Thymus (tissue), 11 donors: ENCODE measurements around the gene DHH. TPM values are rescaled to one million over a fixed set of nuclear protein-coding genes. Genes with fewer than 3 reads are reported as not detected.

ENCODE experiments used
- DNase-seq, 9 donors: peaks; one replicate each; pipeline ENCODE4 v3.0.0-alpha.2; 2013; ENCODE audit warnings: low spot score in 9 of 9, low read depth in 6 of 9, missing footprints in 1 of 9
- H3K27ac ChIP-seq, 2 donors: one replicate each; pipeline ENCODE4 v1.5.1; 2013; ENCODE audit warnings: control low read depth in 1 of 2, low read depth in 1 of 2, low read length in 1 of 2, mild to moderate bottlenecking in 1 of 2, moderate library complexity in 1 of 2
- H3K27me3 ChIP-seq, 2 donors: one replicate each; pipeline ENCODE4 v1.5.1; 2013; ENCODE audit warnings: low read length in 1 of 2; ENCODE audit not compliant: control insufficient read depth in 2 of 2, insufficient read depth in 1 of 2
- H3K36me3 ChIP-seq, 2 donors: one replicate each; pipeline ENCODE4 v1.5.1; 2013; ENCODE audit warnings: low read length in 1 of 2, mild to moderate bottlenecking in 1 of 2, moderate library complexity in 1 of 2; ENCODE audit not compliant: control insufficient read depth in 2 of 2, insufficient read depth in 2 of 2
- H3K4me1 ChIP-seq, 2 donors: one replicate each; pipeline ENCODE4 v1.5.1; 2013; ENCODE audit warnings: low read length in 2 of 2; ENCODE audit not compliant: control insufficient read depth in 2 of 2, insufficient read depth in 2 of 2
- H3K4me3 ChIP-seq, 2 donors: one replicate each; pipeline ENCODE4 v1.5.1; 2013; ENCODE audit warnings: low read length in 2 of 2, control low read depth in 1 of 2, mild to moderate bottlenecking in 1 of 2
- H3K9me3 ChIP-seq, 2 donors: one replicate each; pipeline ENCODE4 v1.5.1; 2013; ENCODE audit warnings: low read length in 1 of 2, mild to moderate bottlenecking in 1 of 2; ENCODE audit not compliant: control insufficient read depth in 2 of 2, insufficient read depth in 1 of 2
- WGBS: extraction: QIAGEN DNeasy Blood & Tissue Kit; methylation state at CpG from one replicate; pipeline ENCODE4 v1.1.7; 2013; 5-methylcytosine and 5-hydroxymethylcytosine counted together
- polyA plus RNA-seq: library from polyadenylated mRNA; stranded (reverse); fragments of 200-250 nt; gene quantifications from one replicate; pipeline ENCODE4 v1.2.3, GENCODE V29; 2013
- total RNA-seq: library from RNA; stranded (reverse); fragments of 120-200 nt; gene quantifications from one replicate; pipeline ENCODE4 v1.2.4, GENCODE V29; 2013
- donor health status: healthy.

Gene DHH
- total and polyA plus RNA-seq, 2 donors, result 0.09 to 0.21 TPM

- Histone ChIP-seq H3K4me3 (no peak overlapping the region), H3K9me3 (peaks cover 0 to 4% of the 10 kb centered on the region in 2 donors), H3K27ac (no peak overlapping the region), H3K36me3 (no peaks in the 10 kb centered on the region), H3K4me1 (peaks cover 9 to 52% of the 10 kb centered on the region in 2 donors), H3K27me3 (peaks cover 55 to 74% of the 10 kb centered on the region in 2 donors)
- no peak for DNase-seq
- WGBS, result 58% methylated on average over 6 of the region's 6 CpGs
These were observed 5.7 kb downstream of the DHH start for GRCh38 chr12:49088932-49089330.

- DNase-seq, result peak in 8 of 9 donors; percentile 69 to 88 (median 78)
- Histone ChIP-seq H3K4me3 (no peak overlapping the region), H3K4me1 (peaks cover 9 to 46% of the 10 kb centered on the region in 2 donors), H3K36me3 (no peaks in the 10 kb centered on the region), H3K27ac (no peak overlapping the region), H3K9me3 (peaks cover 0 to 4% of the 10 kb centered on the region in 2 donors), H3K27me3 (peaks cover 49 to 68% of the 10 kb centered on the region in 2 donors)
- 2% methylated on average over 18 of the region's 18 CpGs for WGBS
These were observed 6.3 kb downstream of the DHH start for GRCh38 chr12:49088150-49088931.

- Histone ChIP-seq H3K4me3 (no peak overlapping the region), H3K4me1 (peaks cover 7 to 30% of the 10 kb centered on the region in 2 donors), H3K27me3 (peaks cover 26 to 46% of the 10 kb centered on the region in 2 donors), H3K9me3 (no peaks in the 10 kb centered on the region), H3K36me3 (no peaks in the 10 kb centered on the region), H3K27ac (no peak overlapping the region)
- DNase-seq, result no peak
- WGBS, result 95% methylated on average over 3 of the region's 3 CpGs
These were observed 8.5 kb downstream of the DHH start for GRCh38 chr12:49086116-49086515.

GRCh38 chr12:49084438-49084837 lies 10.2 kb downstream of the DHH start:
- peaks cover 11 to 36% of the 10 kb centered on the region in 2 donors for H3K27me3 ChIP-seq
- H3K4me3 ChIP-seq, result no peak overlapping the region
- no peak for DNase-seq
- H3K9me3 ChIP-seq, result no peaks in the 10 kb centered on the region
- no peaks in the 10 kb centered on the region for H3K36me3 ChIP-seq
- no peak overlapping the region for H3K27ac ChIP-seq
- H3K4me1 ChIP-seq, result peaks cover 0 to 16% of the 10 kb centered on the region in 2 donors
- 98% methylated on average over 3 of the region's 3 CpGs for WGBS

- peaks cover 0 to 7% of the 10 kb centered on the region in 2 donors for H3K27me3 ChIP-seq
- no peaks in the 10 kb centered on the region for H3K4me1 ChIP-seq
- no peak for DNase-seq
- no peaks in the 10 kb centered on the region for H3K9me3 ChIP-seq
- no peaks in the 10 kb centered on the region for H3K36me3 ChIP-seq
- H3K27ac ChIP-seq, result no peak overlapping the region
- no peak overlapping the region for H3K4me3 ChIP-seq
- WGBS, result 94% methylated on average over 1 of the region's 1 CpG
These were observed 14.8 kb downstream of the DHH start for GRCh38 chr12:49079793-49080192.

- Histone ChIP-seq H3K27ac (no peak overlapping the region), H3K4me1 (peaks cover 9 to 14% of the 10 kb centered on the region in 2 donors), H3K36me3 (no peaks in the 10 kb centered on the region), H3K9me3 (no peaks in the 10 kb centered on the region), H3K4me3 (no peak overlapping the region), H3K27me3 (peaks cover 0 to 2% of the 10 kb centered on the region in 2 donors)
- DNase-seq, result no peak
- 97% methylated on average over 11 of the region's 11 CpGs for WGBS
These were observed 23.6 kb downstream of the DHH start for GRCh38 chr12:49070971-49071370.

- Histone ChIP-seq H3K4me3 (peak within 1 kb of the TSS; percentile 62 to 63), H3K27me3 (peaks cover 0 to 2% of the 10 kb centered on the region in 2 donors), H3K27ac (peak within 1 kb of the TSS; percentile 71 to 80), H3K4me1 (peaks cover 9 to 14% of the 10 kb centered on the region in 2 donors), H3K36me3 (peaks cover 2 to 6% of the 10 kb centered on the region in 2 donors), H3K9me3 (peaks cover 0 to 3% of the 10 kb centered on the region in 2 donors)
- under 1% methylated on average over 60 of the region's 60 CpGs for WGBS
- peak; percentile 96 to 99 (median 98) for DNase-seq
These were observed 24.9 kb downstream of the DHH start, which contains the start of gene RHEBL1 for GRCh38 chr12:49069507-49070346. Gene RHEBL1 (minus strand): TSS chr12:49069979. CDS start chr12:49069785, 194 bp downstream.

GRCh38 chr12:49068879-49069506 lies 25.6 kb downstream of the DHH start:
- WGBS, result 33% methylated on average over 21 of the region's 21 CpGs
- no peak for DNase-seq
- Histone ChIP-seq H3K4me3 (peak overlapping the region; percentile 62 to 63), H3K36me3 (peaks cover 4 to 7% of the 10 kb centered on the region in 2 donors), H3K4me1 (peaks cover 9 to 14% of the 10 kb centered on the region in 2 donors), H3K27ac (no peak overlapping the region), H3K27me3 (peaks cover 0 to 2% of the 10 kb centered on the region in 2 donors), H3K9me3 (peaks cover 0 to 3% of the 10 kb centered on the region in 2 donors)
